MV-4-11 (cell line): ENCODE measurements around the gene TMUB1.

ENCODE experiments used
- DNase-seq: peaks from one replicate; lab custom pipeline; 2025; lab: John Stamatoyannopoulos, UW

Gene TMUB1

GRCh38 chr7:151103973-151104372 lies 20.7 kb upstream of the TMUB1 start:
- no peak for DNase-seq

- DNase-seq = no peak
Observed at GRCh38 chr7:151102991-151103390, 19.7 kb upstream of the TMUB1 start.

GRCh38 chr7:151101621-151102396 lies 18.5 kb upstream of the TMUB1 start:
- no peak for DNase-seq

- DNase-seq = no peak
Observed at GRCh38 chr7:151100921-151101320, 17.6 kb upstream of the TMUB1 start.

GRCh38 chr7:151099486-151100211 lies 16.4 kb upstream of the TMUB1 start:
- no peak for DNase-seq

- no peak for DNase-seq
Observed at GRCh38 chr7:151095828-151096475, 12.7 kb upstream of the TMUB1 start.

- no peak for DNase-seq
Observed at GRCh38 chr7:151095123-151095797, 12.0 kb upstream of the TMUB1 start.

GRCh38 chr7:151094675-151095074 lies 11.4 kb upstream of the TMUB1 start:
- no peak for DNase-seq

GRCh38 chr7:151093748-151094147 lies 10.5 kb upstream of the TMUB1 start:
- no peak for DNase-seq

- no peak for DNase-seq
Observed at GRCh38 chr7:151091988-151092387, 8.7 kb upstream of the TMUB1 start.

GRCh38 chr7:151091431-151091830 lies 8.1 kb upstream of the TMUB1 start:
- DNase-seq = peak; percentile 80

GRCh38 chr7:151091003-151091402 lies 7.7 kb upstream of the TMUB1 start:
- DNase-seq = no peak

- DNase-seq = no peak
Observed at GRCh38 chr7:151089893-151090730, 6.8 kb upstream of the TMUB1 start.

GRCh38 chr7:151088856-151089699 lies 5.8 kb upstream of the TMUB1 start:
- DNase-seq = peak; percentile 68

GRCh38 chr7:151088019-151088855 lies 4.9 kb upstream of the TMUB1 start:
- no peak for DNase-seq

GRCh38 chr7:151087245-151088018 lies 4.1 kb upstream of the TMUB1 start:
- DNase-seq = peak; percentile 37

- peak; percentile 11 for DNase-seq
Observed at GRCh38 chr7:151086802-151087244, 3.5 kb upstream of the TMUB1 start.
